GM23248 (cell line): ENCODE data around the gene BBS7. TPM values are rescaled to one million over a fixed set of nuclear protein-coding genes. Genes with fewer than 3 reads are reported as not detected.

ENCODE experiments used
- DNase-seq: peaks from one replicate; pipeline ENCODE4 v3.0.0-alpha.2; 2015
- H2AFZ ChIP-seq: fragments of 200-600 bp; sonication (generic); 2 replicates; pipeline ENCODE4 v1.6.1; 2016; ENCODE audit warnings: antibody characterized with exemption
- H3F3A ChIP-seq: fragments of 200-600 bp; sonication (generic); 2 replicates; pipeline ENCODE4 v1.6.1; 2016; ENCODE audit warnings: mild to moderate bottlenecking, antibody characterized with exemption, mixed run types; ENCODE audit not compliant: insufficient read depth
- H3K27ac ChIP-seq: fragments of 200-600 bp; sonication (generic); 2 replicates; pipeline ENCODE4 v1.5.1; 2016; ENCODE audit warnings: mild to moderate bottlenecking
- H3K27me3 ChIP-seq: fragments of 200-600 bp; sonication (generic); replicated peaks from 2 replicates; pipeline ENCODE4 v1.6.1; 2016; ENCODE audit warnings: mild to moderate bottlenecking; ENCODE audit not compliant: insufficient read depth
- H3K36me3 ChIP-seq: fragments of 200-600 bp; sonication (generic); 2 replicates; pipeline ENCODE4 v1.6.1; 2016; ENCODE audit warnings: low read depth, mild to moderate bottlenecking
- H3K4me1 ChIP-seq: fragments of 200-600 bp; sonication (generic); 2 replicates; pipeline ENCODE4 v1.6.1; 2016; ENCODE audit warnings: mild to moderate bottlenecking; ENCODE audit not compliant: insufficient read depth
- H3K4me2 ChIP-seq: fragments of 200-600 bp; sonication (generic); one replicate; pipeline ENCODE4 v1.6.1; 2016; ENCODE audit warnings: mild to moderate bottlenecking; ENCODE audit not compliant: unreplicated experiment
- H3K4me3 ChIP-seq: fragments of 200-600 bp; sonication (generic); 2 replicates; pipeline ENCODE4 v1.5.1; 2016; ENCODE audit warnings: mild to moderate bottlenecking
- H3K79me2 ChIP-seq: fragments of 200-600 bp; sonication (generic); 2 replicates; pipeline ENCODE4 v1.6.1; 2016; ENCODE audit warnings: mild to moderate bottlenecking; ENCODE audit not compliant: insufficient read depth
- H3K9ac ChIP-seq: fragments of 200-600 bp; sonication (generic); 2 replicates; pipeline ENCODE4 v1.6.1; 2016; ENCODE audit warnings: mild to moderate bottlenecking
- H3K9me2 ChIP-seq: fragments of 200-600 bp; sonication (generic); 2 replicates; pipeline ENCODE4 v1.6.1; 2016; ENCODE audit warnings: mixed run types, mild to moderate bottlenecking, moderate library complexity; ENCODE audit not compliant: insufficient read depth
- H3K9me3 ChIP-seq: fragments of 200-600 bp; sonication (generic); one replicate; pipeline ENCODE4 v1.6.1; 2017; ENCODE audit warnings: low read depth
- H4K20me1 ChIP-seq: fragments of 200-600 bp; sonication (generic); 2 replicates; pipeline ENCODE4 v1.6.0; 2016; ENCODE audit not compliant: insufficient read depth
- EZH2 ChIP-seq: fragments of 200-600 bp; sonication (generic); IDR thresholded peaks from 2 replicates; pipeline ENCODE4 v1.6.1; 2018; ENCODE audit warnings: antibody characterized with exemption, mild to moderate bottlenecking; ENCODE audit not compliant: insufficient read depth, poor library complexity, severe bottlenecking
- EZH2phosphoT487 ChIP-seq: fragments of 200-600 bp; sonication (generic); IDR thresholded peaks from 2 replicates; pipeline ENCODE4 v1.6.1; 2018; ENCODE audit warnings: antibody characterized with exemption, moderate library complexity, mild to moderate bottlenecking, low read depth; ENCODE audit not compliant: insufficient read depth
- WGBS, 2 experiments: methylation state at CpG; one replicate each; pipeline ENCODE4 v1.1.6; 2015 to 2017; ENCODE audit warnings: low lambda C conversion rate in 2 of 2, low coverage in 1 of 2; ENCODE audit errors: missing lambda C conversion rate in 2 of 2; 5-methylcytosine and 5-hydroxymethylcytosine counted together
- in situ Hi-C: fragments of 300-500 bp; cut with MboI; formaldehyde crosslinking; loops from 2 replicates; pipeline ENCODE4 v1.15.0; 2020
- polyA plus RNA-seq: library from polyadenylated mRNA; unstranded; fragments of >200 nt; fragmentation: Nextera tagmentation; extraction: Ambion mirVana; gene quantifications from 2 replicates; pipeline ENCODE4 v1.2.1, GENCODE V29; 2016
- total RNA-seq: library from RNA; depleted of rRNA; stranded (reverse); fragments of >200 nt; shearing (Covaris generic); gene quantifications from 2 replicates; pipeline ENCODE4 v1.2.3, GENCODE V29; 2014

The BBS7 gene
- total and polyA plus RNA-seq, 2 experiments from 2014 or later: 24.5 to 28.7 TPM

DNA sequence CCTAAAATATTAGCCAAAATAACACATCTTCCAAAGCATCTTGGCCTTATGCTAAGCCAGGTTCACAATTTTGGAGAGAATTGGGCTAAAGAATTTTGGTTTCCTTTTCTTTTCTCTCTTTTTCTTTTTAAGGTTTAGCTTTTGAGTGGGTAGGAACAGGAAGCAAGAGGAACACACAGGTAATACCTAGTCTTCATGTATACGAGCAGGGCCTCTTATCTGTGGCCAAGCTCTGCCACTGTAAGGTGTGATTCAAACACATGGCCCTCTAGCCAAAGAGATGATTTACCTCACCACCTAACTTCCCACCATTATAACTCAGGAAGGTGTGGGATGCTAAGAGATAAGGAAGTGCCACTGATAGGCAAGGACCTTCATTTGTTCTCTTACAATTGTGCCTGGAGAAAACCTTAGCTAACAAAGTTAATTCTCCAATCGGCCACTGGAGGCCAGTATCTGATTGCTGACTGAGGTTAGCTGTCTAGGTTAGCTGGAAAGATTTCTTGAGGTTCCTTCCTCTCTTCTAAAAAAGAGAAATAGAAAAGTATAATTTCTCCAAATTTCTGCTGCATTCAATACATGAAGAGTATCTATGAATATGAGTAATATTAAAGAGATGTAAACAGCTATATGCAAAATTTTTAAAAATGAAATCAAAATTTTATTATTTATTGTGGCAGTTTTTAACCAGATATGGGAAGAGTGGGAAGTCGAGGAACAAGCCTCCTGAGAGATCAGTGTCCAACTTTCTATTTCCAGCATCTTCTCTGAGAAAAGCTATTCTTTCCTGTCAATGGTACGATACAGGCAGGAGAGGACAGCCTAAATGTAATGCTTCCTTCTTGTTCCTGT lies 30.1 kb upstream of the BBS7 start:
- Histone ChIP-seq H3K79me2 (no peaks in the 10 kb centered on the region), H3K9me2 (no peaks in the 10 kb centered on the region), H3K9me3 (no peaks in the 10 kb centered on the region), H3K4me1 (no peaks in the 10 kb centered on the region), H3K4me3 (no peak overlapping the region), H3K9ac (no peak overlapping the region), H3K27ac (no peak overlapping the region), H4K20me1 (no peaks in the 10 kb centered on the region), H3F3A (no peaks in the 10 kb centered on the region), H3K4me2 (no peak overlapping the region), H3K27me3 (0 out of 2 replicates have a peak, but pooled peaks cover 2% of the 10 kb centered on the region), H3K36me3 (no peaks in the 10 kb centered on the region), H2AFZ (no peak overlapping the region)
- TF ChIP-seq EZH2phosphoT487 (no peak), EZH2 (no peak)
- peak; percentile 74 for DNase-seq
- in situ Hi-C loops: no loop called here
- WGBS, 2 experiments: 64 to 65% methylated on average over 4 of the region's 4 CpGs

GRCh38 chr4:121898150-121898549 lies 27.9 kb upstream of the BBS7 start:
- Histone ChIP-seq H3K27ac (no peak overlapping the region), H3K4me2 (no peak overlapping the region)
- 67 to 71% methylated on average over 6 of the region's 6 CpGs for WGBS, 2 experiments

GRCh38 chr4:121888134-121888533 lies 17.9 kb upstream of the BBS7 start:
- Histone ChIP-seq H3K36me3 (no peaks in the 10 kb centered on the region), H3K27ac (no peak overlapping the region), H3K4me2 (no peak overlapping the region), H3K9ac (no peak overlapping the region), H3K4me1 (no peaks in the 10 kb centered on the region), H3K27me3 (no peaks in the 10 kb centered on the region; the same call in 1 of the 2 replicates), H3K79me2 (no peaks in the 10 kb centered on the region), H4K20me1 (no peaks in the 10 kb centered on the region), H3K4me3 (no peak overlapping the region), H2AFZ (no peak overlapping the region), H3F3A (no peaks in the 10 kb centered on the region), H3K9me3 (no peaks in the 10 kb centered on the region), H3K9me2 (no peaks in the 10 kb centered on the region)
- DNase-seq: no peak
- TF ChIP-seq EZH2phosphoT487 (no peak), EZH2 (no peak)
- in situ Hi-C loops: loop anchor here (25.0 kb wide), 1 partner anchor 674 kb away; no protein-coding TSS in a partner anchor
- WGBS, 2 experiments: 88 to 94% methylated on average over 1 of the region's 1 CpG

More at GRCh38 chr4:121898150-121898549, 27.9 kb upstream of the BBS7 start:
- Histone ChIP-seq H4K20me1 (no peaks in the 10 kb centered on the region), H3K27me3 (no peaks in the 10 kb centered on the region), H3K9me3 (no peaks in the 10 kb centered on the region), H3K4me1 (no peaks in the 10 kb centered on the region), H3K36me3 (no peaks in the 10 kb centered on the region), H3F3A (no peaks in the 10 kb centered on the region), H3K4me3 (no peak overlapping the region), H3K9ac (no peak overlapping the region), H3K79me2 (no peaks in the 10 kb centered on the region), H2AFZ (no peak overlapping the region), H3K9me2 (no peaks in the 10 kb centered on the region)
- no peak for TF ChIP-seq EZH2
- TF ChIP-seq EZH2phosphoT487: no peak
- DNase-seq: no peak
- in situ Hi-C loops: loop anchor here (25.0 kb wide), 1 partner anchor 664 kb away; no protein-coding TSS in a partner anchor

DNA sequence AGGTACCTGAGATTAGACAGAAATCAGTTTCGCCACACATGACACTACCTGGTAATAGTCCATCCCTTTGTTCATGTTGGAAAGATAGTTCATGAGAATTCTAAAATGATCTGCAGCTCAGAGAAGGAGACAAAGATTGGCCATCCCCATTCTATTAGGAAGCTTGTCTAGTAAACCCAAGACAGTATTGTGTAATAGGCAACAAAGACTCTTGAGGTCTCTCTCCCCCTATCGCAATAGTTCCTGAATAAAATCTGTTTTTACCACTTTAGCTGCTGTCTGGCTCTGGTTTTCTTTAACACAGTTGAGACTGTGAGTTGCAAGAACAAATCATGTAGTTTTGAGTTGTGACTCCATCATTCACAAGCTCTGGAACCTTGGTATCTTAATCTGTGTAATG lies 14.8 kb upstream of the BBS7 start:
- Histone ChIP-seq H3K27ac (no peak overlapping the region), H3K79me2 (no peaks in the 10 kb centered on the region), H3K9ac (no peak overlapping the region), H3K4me2 (no peak overlapping the region), H4K20me1 (no peaks in the 10 kb centered on the region), H3K4me1 (no peaks in the 10 kb centered on the region), H3K36me3 (no peaks in the 10 kb centered on the region), H3K4me3 (no peak overlapping the region), H3K27me3 (no peaks in the 10 kb centered on the region; the same call in none of the 2 replicates), H3F3A (no peaks in the 10 kb centered on the region), H3K9me2 (no peaks in the 10 kb centered on the region), H3K9me3 (no peaks in the 10 kb centered on the region), H2AFZ (no peak overlapping the region)
- DNase-seq: no peak
- no peak for TF ChIP-seq EZH2phosphoT487
- no peak for TF ChIP-seq EZH2
- in situ Hi-C loops: loop anchor here (25.0 kb wide), 1 partner anchor 677 kb away; no protein-coding TSS in a partner anchor
- 87 to 89% methylated on average over 2 of the region's 2 CpGs for WGBS, 2 experiments
